H9 (cell line): Measurements from ENCODE around the gene CCM2. TPM values are rescaled to one million over a fixed set of nuclear protein-coding genes. Genes with fewer than 3 reads are reported as not detected.

Source experiments
- DNase-seq: peaks from one replicate; pipeline ENCODE4 v3.0.0-alpha.2; 2017
- H2AFZ ChIP-seq: one replicate; pipeline ENCODE4 v1.6.1; 2013; ENCODE audit warnings: mild to moderate bottlenecking, low read length, control low read depth, moderate library complexity
- H2AK5ac ChIP-seq: 2 replicates; pipeline ENCODE4 v1.6.1; 2013; ENCODE audit warnings: low read length, control low read depth, mixed read lengths; ENCODE audit not compliant: insufficient read length
- H2BK120ac ChIP-seq: one replicate; pipeline ENCODE4 v1.6.1; 2013; ENCODE audit warnings: low read depth, mild to moderate bottlenecking, low read length, control low read depth, inconsistent platforms; ENCODE audit not compliant: poor library complexity, severe bottlenecking
- H2BK12ac ChIP-seq: 2 replicates; pipeline ENCODE4 v1.6.1; 2013; ENCODE audit warnings: low read length, control low read depth, mixed read lengths, low read depth; ENCODE audit not compliant: insufficient read length
- H2BK15ac ChIP-seq: 2 replicates; pipeline ENCODE4 v1.6.1; 2013; ENCODE audit warnings: low read depth, low read length, control low read depth
- H2BK20ac ChIP-seq: one replicate; pipeline ENCODE4 v1.6.1; 2013; ENCODE audit warnings: low read depth, mild to moderate bottlenecking, low read length, control low read depth, inconsistent platforms; ENCODE audit not compliant: poor library complexity, severe bottlenecking
- H2BK5ac ChIP-seq: 2 replicates; pipeline ENCODE4 v1.6.1; 2013; ENCODE audit warnings: low read length, control low read depth, mixed read lengths; ENCODE audit not compliant: insufficient read length
- H3K14ac ChIP-seq: 2 replicates; pipeline ENCODE4 v1.6.1; 2013; ENCODE audit warnings: low read length, control low read depth; ENCODE audit not compliant: insufficient read depth
- H3K18ac ChIP-seq: 2 replicates; pipeline ENCODE4 v1.6.1; 2013; ENCODE audit warnings: low read depth, mild to moderate bottlenecking, mixed read lengths, low read length, control low read depth; ENCODE audit not compliant: insufficient read length
- H3K23ac ChIP-seq: 2 replicates; pipeline ENCODE4 v1.6.1; 2013; ENCODE audit warnings: low read length, control low read depth, mixed read lengths, low read depth; ENCODE audit not compliant: insufficient read length
- H3K23me2 ChIP-seq: 2 replicates; pipeline ENCODE4 v1.6.1; 2013; ENCODE audit warnings: low read depth, mild to moderate bottlenecking, mixed read lengths, low read length, control low read depth; ENCODE audit not compliant: insufficient read length, poor library complexity, severe bottlenecking
- H3K27ac ChIP-seq: 2 replicates; pipeline ENCODE4 v1.5.1; 2013; ENCODE audit warnings: low read length, control low read depth, mixed read lengths, low read depth; ENCODE audit not compliant: insufficient read length
- H3K27me3 ChIP-seq: 2 replicates; pipeline ENCODE4 v1.6.1; 2013; ENCODE audit warnings: low read length, control low read depth, inconsistent platforms; ENCODE audit not compliant: insufficient read depth
- H3K4ac ChIP-seq: 2 replicates; pipeline ENCODE4 v1.6.1; 2013; ENCODE audit warnings: low read depth, mild to moderate bottlenecking, control low read depth, inconsistent platforms, low read length, moderate library complexity
- H3K4me1 ChIP-seq: 2 replicates; pipeline ENCODE4 v1.6.1; 2013; ENCODE audit warnings: low read length, control low read depth, inconsistent platforms; ENCODE audit not compliant: insufficient read depth
- H3K4me2 ChIP-seq: 2 replicates; pipeline ENCODE4 v1.6.1; 2013; ENCODE audit warnings: low read length, control low read depth, mixed read lengths; ENCODE audit not compliant: insufficient read length, insufficient read depth
- H3K56ac ChIP-seq: 2 replicates; pipeline ENCODE4 v1.6.1; 2013; ENCODE audit warnings: low read depth, mild to moderate bottlenecking, mixed read lengths, low read length, control low read depth; ENCODE audit not compliant: insufficient read length
- H3K79me1 ChIP-seq: 2 replicates; pipeline ENCODE4 v1.6.1; 2013; ENCODE audit warnings: low read depth, mild to moderate bottlenecking, moderate library complexity, low read length, control low read depth, inconsistent platforms; ENCODE audit not compliant: insufficient read depth, poor library complexity, severe bottlenecking
- H3K79me2 ChIP-seq: 2 replicates; pipeline ENCODE4 v1.6.1; 2013; ENCODE audit warnings: low read length, control low read depth, inconsistent platforms; ENCODE audit not compliant: insufficient read depth
- H3K9ac ChIP-seq: 2 replicates; pipeline ENCODE4 v1.6.1; 2013; ENCODE audit warnings: low read length, control low read depth, mixed read lengths; ENCODE audit not compliant: insufficient read length; ENCODE audit errors: extremely low read depth
- H3K9me3 ChIP-seq: one replicate; pipeline ENCODE4 v1.6.1; 2013; ENCODE audit warnings: low read depth, low read length, inconsistent platforms; ENCODE audit not compliant: control insufficient read depth
- H3T11ph ChIP-seq: one replicate; pipeline ENCODE4 v1.6.1; 2013; ENCODE audit warnings: mild to moderate bottlenecking, low read length, control low read depth, inconsistent platforms
- H4K20me1 ChIP-seq: one replicate; pipeline ENCODE4 v1.6.1; 2013; ENCODE audit not compliant: control insufficient read depth, insufficient read length, insufficient read depth
- H4K5ac ChIP-seq: 2 replicates; pipeline ENCODE4 v1.6.1; 2013; ENCODE audit warnings: low read depth, mild to moderate bottlenecking, mixed read lengths, low read length, control low read depth; ENCODE audit not compliant: insufficient read length
- H4K8ac ChIP-seq: replicated peaks from 2 replicates; pipeline ENCODE4 v1.6.1; 2013; ENCODE audit warnings: low read length, control low read depth, mixed read lengths, low read depth; ENCODE audit not compliant: insufficient read length
- H4K91ac ChIP-seq: 2 replicates; pipeline ENCODE4 v1.6.1; 2013; ENCODE audit warnings: low read depth, mild to moderate bottlenecking, moderate library complexity, mixed read lengths, low read length, control low read depth; ENCODE audit not compliant: insufficient read length
- H3K27ac Mint-ChIP-seq, 3 experiments: 2 replicates in 2 of 3; 3 replicates in 1 of 3; pipeline ENCODE4 v1.8.0; 2020 to 2021; ENCODE audit warnings: mixed read lengths in 3 of 3, mild to moderate bottlenecking in 1 of 3, moderate library complexity in 1 of 3
- H3K27me3 Mint-ChIP-seq: 2 replicates; pipeline ENCODE4 v1.8.0; 2021; ENCODE audit warnings: low read depth, mild to moderate bottlenecking, moderate library complexity, mixed read lengths
- H3K36me3 Mint-ChIP-seq, 3 experiments: 2 replicates in 2 of 3; 3 replicates in 1 of 3; pipeline ENCODE4 v1.8.0; 2020 to 2021; ENCODE audit warnings: low read depth in 3 of 3, mixed read lengths in 3 of 3; ENCODE audit not compliant: insufficient read depth in 1 of 3
- H3K4me1 Mint-ChIP-seq, 2 experiments: 2 replicates each; pipeline ENCODE4 v1.8.0; 2020; ENCODE audit warnings: mixed read lengths in 2 of 2
- H3K4me3 Mint-ChIP-seq, 2 experiments: 2 replicates in 1 of 2; 3 replicates in 1 of 2; pipeline ENCODE4 v1.8.0; 2020 to 2021; ENCODE audit warnings: mild to moderate bottlenecking in 2 of 2, mixed read lengths in 2 of 2, moderate library complexity in 1 of 2
- H3K9me3 Mint-ChIP-seq, 2 experiments: 2 replicates in 1 of 2; 3 replicates in 1 of 2; pipeline ENCODE4 v1.8.0; 2020; ENCODE audit warnings: mild to moderate bottlenecking in 2 of 2, mixed read lengths in 2 of 2, moderate library complexity in 1 of 2
- WGBS: extraction: QIAGEN DNeasy Blood & Tissue Kit; methylation state at CpG from one replicate; pipeline ENCODE4 v1.1.7; 2013; ENCODE audit warnings: missing lambda C conversion rate, low lambda C conversion rate, mixed read lengths; ENCODE audit not compliant: insufficient read length; ENCODE audit errors: extremely low coverage; 5-methylcytosine and 5-hydroxymethylcytosine counted together
- total RNA-seq: library from RNA; stranded (reverse); gene quantifications from 2 replicates; pipeline ENCODE4 v1.2.1, GENCODE V29; 2021
- TF ChIP-seq, protein P1 (sequence below): fragments of 200-600 bp; sonication (generic); conservative IDR thresholded peaks from 3 replicates; pipeline ENCODE4 v1.8.0; 2021; ENCODE audit warnings: antibody characterized with exemption, mild to moderate bottlenecking

CCM2 gene
- total RNA-seq, 1 experiment from 2014 or later = 30.4 TPM

DNA sequence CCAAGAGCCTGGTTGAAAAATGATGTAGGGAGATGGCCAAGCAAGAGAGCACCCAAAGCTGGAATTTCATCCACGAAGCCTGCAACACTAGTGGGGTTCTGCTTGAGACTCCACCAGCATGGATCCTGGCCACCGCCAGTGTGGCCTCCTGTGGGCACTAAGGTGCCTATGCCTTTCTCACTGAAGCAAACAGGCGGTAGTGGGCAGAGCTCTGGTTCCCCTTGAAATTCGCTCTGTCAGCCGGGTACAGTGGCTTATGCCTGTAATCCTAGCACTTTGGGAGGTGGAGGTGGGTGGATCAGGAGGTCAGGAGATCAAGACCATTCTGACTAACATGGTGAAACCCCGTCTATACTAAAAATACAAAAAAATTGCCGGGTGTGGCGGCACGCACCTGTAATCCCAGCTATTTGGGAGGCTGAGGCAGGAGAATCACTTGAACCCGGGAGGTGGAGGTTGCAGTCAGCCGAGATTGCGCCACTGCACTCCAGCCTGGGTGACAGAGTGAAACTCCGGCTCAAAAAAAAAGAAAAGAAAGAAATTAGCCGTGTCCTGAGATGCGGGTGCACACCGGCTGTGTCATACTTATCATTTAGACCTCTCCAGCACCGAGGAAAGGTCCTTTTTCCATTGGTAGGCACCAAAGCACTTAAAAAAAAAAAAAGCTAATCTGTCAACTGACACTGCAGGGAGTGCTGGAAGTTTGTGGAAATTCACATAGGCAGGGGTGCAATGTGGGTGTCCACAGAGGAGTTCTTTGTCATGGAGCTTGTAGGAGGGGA is 28.3 kb downstream of the CCM2 start:
- no peaks in the 10 kb centered on the region for H4K20me1 ChIP-seq
- no peak overlapping the region for H3K4me3 Mint-ChIP-seq
- H3K79me1 ChIP-seq = no peaks in the 10 kb centered on the region
- peaks cover 0 to 25% (median 22%) of the 10 kb centered on the region in 3 experiments; a peak in 6 of 7 replicates for H3K36me3 Mint-ChIP-seq
- H2AK5ac ChIP-seq = no peak overlapping the region
- H4K8ac ChIP-seq = no peak overlapping the region
- H3K27ac Mint-ChIP-seq = peak overlapping the region in 1 of 3 experiments; percentile 32; a peak in 1 of 7 replicates
- H3K9me3 Mint-ChIP-seq = no peaks in the 10 kb centered on the region
- no peak overlapping the region for H2BK15ac ChIP-seq
- no peaks in the 10 kb centered on the region for H3K9me3 ChIP-seq
- no peak overlapping the region for H4K91ac ChIP-seq
- no peak overlapping the region for H3K23ac ChIP-seq
- no peak overlapping the region for H2BK20ac ChIP-seq
- H3K27me3 ChIP-seq = no peaks in the 10 kb centered on the region
- no peak overlapping the region for H3K56ac ChIP-seq
- WGBS = no CpG with 5 or more reads among the region's 17 CpGs
- H3K79me2 ChIP-seq = no peaks in the 10 kb centered on the region
- no peak for DNase-seq
- H2BK12ac ChIP-seq = no peak overlapping the region
- H3K9ac ChIP-seq = no peak overlapping the region
- H3K4me2 ChIP-seq = no peak overlapping the region
- TF ChIP-seq, protein P1, sequence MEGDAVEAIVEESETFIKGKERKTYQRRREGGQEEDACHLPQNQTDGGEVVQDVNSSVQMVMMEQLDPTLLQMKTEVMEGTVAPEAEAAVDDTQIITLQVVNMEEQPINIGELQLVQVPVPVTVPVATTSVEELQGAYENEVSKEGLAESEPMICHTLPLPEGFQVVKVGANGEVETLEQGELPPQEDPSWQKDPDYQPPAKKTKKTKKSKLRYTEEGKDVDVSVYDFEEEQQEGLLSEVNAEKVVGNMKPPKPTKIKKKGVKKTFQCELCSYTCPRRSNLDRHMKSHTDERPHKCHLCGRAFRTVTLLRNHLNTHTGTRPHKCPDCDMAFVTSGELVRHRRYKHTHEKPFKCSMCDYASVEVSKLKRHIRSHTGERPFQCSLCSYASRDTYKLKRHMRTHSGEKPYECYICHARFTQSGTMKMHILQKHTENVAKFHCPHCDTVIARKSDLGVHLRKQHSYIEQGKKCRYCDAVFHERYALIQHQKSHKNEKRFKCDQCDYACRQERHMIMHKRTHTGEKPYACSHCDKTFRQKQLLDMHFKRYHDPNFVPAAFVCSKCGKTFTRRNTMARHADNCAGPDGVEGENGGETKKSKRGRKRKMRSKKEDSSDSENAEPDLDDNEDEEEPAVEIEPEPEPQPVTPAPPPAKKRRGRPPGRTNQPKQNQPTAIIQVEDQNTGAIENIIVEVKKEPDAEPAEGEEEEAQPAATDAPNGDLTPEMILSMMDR = no peak
- no peak overlapping the region for H2BK120ac ChIP-seq
- H2BK5ac ChIP-seq = no peak overlapping the region
- no peaks in the 10 kb centered on the region for H3K4me1 ChIP-seq
- H3K27ac ChIP-seq = no peak overlapping the region
- no peak overlapping the region for H3K14ac ChIP-seq
- H4K5ac ChIP-seq = no peak overlapping the region
- no peak overlapping the region for H3K18ac ChIP-seq
- H3T11ph ChIP-seq = no peak overlapping the region
- H3K4ac ChIP-seq = no peak overlapping the region
- H3K27me3 Mint-ChIP-seq = no peaks in the 10 kb centered on the region
- H3K4me1 Mint-ChIP-seq = peaks cover 11 to 15% of the 10 kb centered on the region in 2 experiments
- H2AFZ ChIP-seq = no peak overlapping the region
- H3K23me2 ChIP-seq = no peaks in the 10 kb centered on the region
